Panc1 (cell line): ENCODE measurements around the gene GSTT4. TPM values are rescaled to one million over a fixed set of nuclear protein-coding genes. Genes with fewer than 3 reads are reported as not detected.
"Not testable (repeated sequence)": the region's sequence is repeated elsewhere in the genome, so short reads cannot be mapped to it uniquely, and the experiment has no call there.

Experiments
- ATAC-seq: fragments of 200-7000 bp; cut with Tn5 transposase; 2 replicates; pipeline ENCODE4 v1.9.1; 2020; ENCODE audit warnings: mild to moderate bottlenecking, moderate library complexity
- BruUV-seq: library from RNA; stranded (reverse); fragments of 400-500 nt; replicated peaks from 2 replicates; lab custom pipeline; 2021; lab: Mats Ljungman, UMichigan
- CTCF ChIA-PET: fragments of 300-600 bp; sonication (Branson Sonifier 250); formaldehyde crosslinking; loops from one replicate; lab custom pipeline; 2022; ENCODE audit warnings: antibody characterized with exemption; lab: Charles Lee
- POLR2A ChIA-PET: fragments of 300-600 bp; sonication (Branson Sonifier 250); formaldehyde crosslinking; loops from one replicate; lab custom pipeline; 2022; ENCODE audit warnings: antibody characterized with exemption; lab: Charles Lee
- DNase-seq: peaks from one replicate; pipeline ENCODE4 v3.0.0-alpha.2; 2010; ENCODE audit warnings: low read depth, low spot score
- H3K27ac ChIP-seq: 2 replicates; pipeline ENCODE4 v1.5.1; 2011; ENCODE audit warnings: mild to moderate bottlenecking, low read length, inconsistent platforms
- H3K27me3 ChIP-seq: fragments of 200-500 bp; sonication (Bioruptor generic); 2 replicates; pipeline ENCODE4 v1.6.0; 2014; ENCODE audit warnings: low read length, inconsistent platforms; ENCODE audit not compliant: control insufficient read depth, insufficient read depth
- H3K36me3 ChIP-seq: fragments of 200-500 bp; sonication (Bioruptor generic); 2 replicates; pipeline ENCODE4 v1.5.1; 2014; ENCODE audit warnings: inconsistent platforms, mild to moderate bottlenecking, low read length, moderate library complexity; ENCODE audit not compliant: control insufficient read depth, insufficient read depth
- H3K4me1 ChIP-seq: 2 replicates; pipeline ENCODE4 v1.5.1; 2011; ENCODE audit warnings: inconsistent platforms, mild to moderate bottlenecking, low read length, moderate library complexity; ENCODE audit not compliant: control insufficient read depth, insufficient read depth
- H3K4me3 ChIP-seq, 2 experiments: 2 replicates each; pipeline ENCODE4 v1.5.1; 2011 to 2012; ENCODE audit warnings: low read depth in 2 of 2, low read length in 2 of 2, mild to moderate bottlenecking in 2 of 2, inconsistent platforms in 1 of 2, moderate library complexity in 1 of 2
- H3K9me3 ChIP-seq: fragments of 200-500 bp; sonication (Bioruptor generic); 2 replicates; pipeline ENCODE4 v1.5.1; 2014; ENCODE audit warnings: low read depth, mild to moderate bottlenecking, inconsistent platforms, low read length, moderate library complexity; ENCODE audit not compliant: control insufficient read depth, insufficient read depth
- in situ Hi-C: cut with HindIII; loops from 2 replicates; pipeline ENCODE4 v1.10.0; 2016; ENCODE audit warnings: low sequenced_read_pairs, low pct_unique_long_range_greater_than_20kb
- intact Hi-C: fragments of 100-400 bp; cut with micrococcal nuclease; formaldehyde crosslinking; loops from one replicate; pipeline ENCODE4 v1.10.0; 2022; ENCODE audit not compliant: unreplicated experiment
- total RNA-seq: library from RNA; stranded (reverse); gene quantifications from one replicate; pipeline ENCODE4 v1.2.1, GENCODE V29; 2021; ENCODE audit not compliant: unreplicated experiment

The GSTT4 gene
- total RNA-seq, 1 experiment from 2014 or later = not detected

DNA sequence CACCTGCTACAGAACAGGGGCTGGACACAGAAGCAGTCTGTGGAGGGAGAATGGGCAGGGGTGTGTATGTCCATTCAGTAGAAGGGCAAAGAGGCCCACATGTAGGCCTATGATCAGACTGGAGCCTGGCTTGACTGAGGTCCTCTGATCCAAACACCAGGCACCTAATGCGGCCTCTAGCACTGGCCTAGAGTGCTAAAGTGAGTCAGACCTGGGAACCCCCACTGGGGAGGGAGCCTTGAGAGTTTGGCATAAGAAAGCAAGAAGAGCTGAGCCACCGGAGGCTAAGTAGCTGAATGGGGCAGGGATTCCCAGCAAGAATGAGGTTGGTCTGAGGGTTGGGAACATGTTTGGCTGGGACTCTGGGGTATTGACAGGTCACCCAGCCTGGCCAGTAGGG is 53.9 kb downstream of the GSTT4 start:
- BruUV-seq, H3K36me3 ChIP-seq, H3K9me3 ChIP-seq, intact Hi-C loops, in situ Hi-C loops, DNase-seq, POLR2A ChIA-PET, H3K27ac ChIP-seq, H3K27me3 ChIP-seq, H3K4me1 ChIP-seq, CTCF ChIA-PET, H3K4me3 ChIP-seq: not testable (repeated sequence)
- peak; percentile 68; the same call in 1 of the 2 replicates for ATAC-seq

DNA sequence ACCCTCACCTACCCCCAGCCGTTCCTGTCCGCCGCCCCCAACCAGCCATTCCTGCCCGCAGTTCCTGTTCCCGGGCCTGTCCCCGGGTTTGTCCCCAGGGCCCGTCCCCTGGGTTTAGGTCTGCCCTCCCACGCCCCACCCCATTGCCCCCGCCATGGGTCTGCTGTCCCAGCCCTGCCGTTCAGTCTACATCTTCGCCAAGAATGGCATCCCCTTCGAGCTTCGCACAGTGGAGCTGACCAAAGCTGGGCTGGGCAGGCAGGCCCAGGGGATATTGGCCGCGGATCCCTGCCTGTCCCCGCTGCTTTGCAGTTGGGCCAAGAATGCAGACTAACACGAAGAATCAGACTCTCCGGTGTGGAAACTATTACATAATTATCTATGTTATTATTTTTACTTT is 55.5 kb downstream of the GSTT4 start:
- DNase-seq, H3K9me3 ChIP-seq, H3K36me3 ChIP-seq, ATAC-seq, POLR2A ChIA-PET, H3K27me3 ChIP-seq, in situ Hi-C loops, BruUV-seq, CTCF ChIA-PET, H3K4me1 ChIP-seq, intact Hi-C loops, H3K27ac ChIP-seq, H3K4me3 ChIP-seq: not testable (repeated sequence)

Other genes with a start within 250 kb of the GSTT4 start
- gene C22orf15, start 242.5 kb downstream of the GSTT4 start, total RNA-seq = not detected
- gene CHCHD10, start 237.5 kb downstream of the GSTT4 start, total RNA-seq = 84.4 TPM
- 3.0 TPM for gene MMP11, start 232.6 kb downstream of the GSTT4 start, total RNA-seq
- 70.2 TPM for gene SMARCB1, start 218.5 kb downstream of the GSTT4 start, total RNA-seq
- gene DERL3, start 166.4 kb downstream of the GSTT4 start, total RNA-seq = 1.0 TPM
- gene SLC2A11, start 147.6 kb downstream of the GSTT4 start, total RNA-seq = 33.8 TPM
- gene MIF, start 111.1 kb downstream of the GSTT4 start, total RNA-seq = 936 TPM
- 6.5 TPM for gene GSTT2B, start 44.3 kb downstream of the GSTT4 start, total RNA-seq
- not detected for gene DDTL, start 38.6 kb downstream of the GSTT4 start, total RNA-seq
- 137 TPM for gene DDT, start 31.0 kb downstream of the GSTT4 start, total RNA-seq
- 0.26 TPM for gene GSTT2, start 25.3 kb downstream of the GSTT4 start, total RNA-seq
- gene CABIN1, start 5.9 kb upstream of the GSTT4 start, total RNA-seq = 46.1 TPM
- gene SUSD2, start 176.0 kb upstream of the GSTT4 start, total RNA-seq = 10.6 TPM
- gene GGT5, start 239.6 kb upstream of the GSTT4 start, total RNA-seq = 3.6 TPM